SH-SY5Y (cell line): Measurements from ENCODE around the gene SUGCT.
A peak's percentile ranks its signal among the peaks of the same experiment; 100 is the strongest.

ENCODE experiments used
- GATA2 ChIP-seq: IDR thresholded peaks from 2 replicates; pipeline ENCODE4 v1.6.1; 2011; ENCODE audit warnings: mild to moderate bottlenecking, low read depth, low read length
- GATA3 ChIP-seq: IDR thresholded peaks from 2 replicates; pipeline ENCODE4 v1.6.1; 2011; ENCODE audit warnings: low read depth, mild to moderate bottlenecking, low read length, moderate library complexity

DNA sequence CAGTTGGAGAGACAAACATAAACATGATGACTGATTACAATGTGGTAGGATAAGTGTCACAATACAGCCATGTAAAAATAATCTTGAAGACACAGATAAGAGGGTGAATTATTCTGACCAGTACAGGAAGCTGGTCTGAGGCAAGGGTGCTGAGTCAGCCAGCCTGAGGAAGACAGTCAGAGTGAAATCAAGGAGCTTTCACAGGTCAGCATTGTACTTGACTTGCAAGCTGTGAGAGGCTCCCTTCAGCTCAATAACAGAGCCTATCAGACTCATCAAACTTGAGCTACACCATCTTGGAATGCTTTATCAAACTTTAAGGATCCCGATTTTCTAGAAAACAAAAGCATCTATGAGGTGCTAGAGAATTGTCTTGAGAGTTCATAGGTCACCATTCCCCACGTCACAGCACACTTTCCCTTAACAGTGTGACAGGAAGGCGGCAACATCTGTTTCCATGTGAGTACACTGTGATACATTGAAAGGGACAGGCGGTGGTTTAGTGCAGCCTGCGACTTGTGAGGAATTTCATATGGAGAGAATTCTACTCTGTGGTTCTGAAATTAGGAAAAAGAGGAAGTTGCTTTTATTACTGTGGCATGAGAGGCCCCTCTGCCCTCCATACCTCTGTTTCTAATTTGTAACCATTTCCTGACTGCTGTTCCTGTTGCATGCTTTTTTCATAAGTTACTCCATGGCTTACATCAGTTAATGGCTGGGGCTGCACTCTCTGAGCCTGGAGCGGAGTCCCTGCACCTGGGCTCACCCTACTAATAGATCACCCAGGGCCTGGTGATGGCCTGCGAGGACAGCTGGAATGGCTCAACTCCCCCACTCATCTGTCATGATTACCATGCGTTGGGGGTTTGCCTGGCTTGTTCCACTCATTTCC is 417.1 kb downstream of the SUGCT start:
- TF ChIP-seq GATA2 (peak; percentile 86; the same call in 1 of the 2 replicates), GATA3 (no peak; the same call in none of the 2 replicates)
